Lower leg skin (tissue), 4 donors: ENCODE results near the gene CDCA4. TPM values are rescaled to one million over a fixed set of nuclear protein-coding genes. Genes with fewer than 3 reads are reported as not detected.

ENCODE experiments used
- DNase-seq, 2 donors: peaks; one replicate each; pipeline ENCODE4 v3.0.0-alpha.2; 2019; ENCODE audit warnings: low spot score in 2 of 2
- H3K4me3 ChIP-seq: fragments of 200-600 bp; sonication (generic); 2 replicates; pipeline ENCODE4 v1.5.1; 2017; ENCODE audit warnings: mild to moderate bottlenecking, low read depth; ENCODE audit not compliant: poor library complexity, severe bottlenecking
- CTCF ChIP-seq, 3 donors: fragments of 450-650 bp; IDR thresholded peaks; one replicate each; pipeline ENCODE4 v1.5.1; 2016; ENCODE audit warnings: antibody characterized with exemption in 3 of 3, mild to moderate bottlenecking in 3 of 3, moderate library complexity in 2 of 3
- POLR2A ChIP-seq, 2 donors: fragments of 450-650 bp; IDR thresholded peaks; one replicate each; pipeline ENCODE4 v1.6.1; 2016 to 2017; ENCODE audit warnings: antibody characterized with exemption in 2 of 2, mild to moderate bottlenecking in 1 of 2, moderate library complexity in 1 of 2
- WGBS, 2 donors: methylation state at CpG; one replicate each; pipeline ENCODE4 v1.1.5; 2018; 5-methylcytosine and 5-hydroxymethylcytosine counted together
- intact Hi-C: fragments of 100-400 bp; cut with DNase I; formaldehyde crosslinking; loops from one replicate; pipeline ENCODE4 v1.15.0; 2023; ENCODE audit warnings: low total_unique reads
- total RNA-seq, 4 donors: library from RNA; depleted of rRNA; stranded (reverse); fragments of >200 nt; gene quantifications; one replicate each; pipeline ENCODE4 v1.1.0, GENCODE V29; 2016

The CDCA4 gene
- total RNA-seq, 4 donors from 2014 or later, result 39.3 to 45.7 (median 41.5) TPM

GRCh38 chr14:105049753-105050550 is 29.1 kb upstream of the CDCA4 start:
- intact Hi-C loops, result loop anchor here (10.0 kb wide), 1 partner anchor 155 kb away; no protein-coding TSS in a partner anchor
- H3K4me3 ChIP-seq, result no peak overlapping the region
- TF ChIP-seq POLR2A (IDR thresholded peaks at IDR 0.05) (no peak), CTCF (IDR thresholded peaks at IDR 0.05) (no peak)
- DNase-seq, result no peak
- WGBS, 2 donors, result 77 to 88% methylated on average over 21 to 24 of the region's 25 CpGs

DNA sequence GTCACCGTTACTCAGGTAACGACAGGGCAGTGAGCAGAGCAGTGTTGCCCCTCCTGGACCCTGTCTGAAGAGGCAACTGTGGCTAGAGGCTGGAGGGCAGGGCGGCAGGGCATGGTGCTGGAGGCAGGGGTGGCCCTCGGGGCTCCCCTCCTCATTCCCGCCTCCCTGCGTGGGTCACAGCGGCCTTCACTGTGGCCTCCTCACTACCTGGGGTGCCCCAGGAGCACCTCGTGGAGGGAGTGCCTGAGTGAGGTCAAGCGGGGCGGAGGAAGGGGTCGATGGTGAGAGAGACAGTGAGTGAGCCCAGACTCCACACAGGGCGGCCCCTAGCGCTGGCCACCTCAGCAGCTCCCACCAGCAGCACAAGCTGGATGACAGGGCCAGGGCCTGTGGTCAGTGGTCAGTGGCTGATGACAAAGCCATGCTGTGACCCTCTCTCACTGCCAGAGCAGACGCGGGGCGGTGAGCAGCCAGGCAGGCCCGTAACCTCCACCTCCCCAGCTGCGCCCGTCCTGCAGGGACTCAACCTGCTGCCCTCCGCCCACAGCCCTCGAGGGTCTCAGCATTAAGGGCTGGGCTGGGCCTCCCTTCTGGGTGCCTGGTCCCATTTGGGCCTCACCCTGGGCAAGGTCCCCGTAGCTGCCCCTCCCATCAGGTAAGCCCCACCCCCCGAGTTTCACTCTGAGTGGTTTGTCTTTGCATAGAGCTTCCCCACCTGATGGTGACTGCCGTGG is 26.6 kb upstream of the CDCA4 start:
- no peak overlapping the region for H3K4me3 ChIP-seq
- intact Hi-C loops, result loop anchor here (10.0 kb wide), 1 partner anchor 153 kb away; no protein-coding TSS in a partner anchor
- no peak for DNase-seq
- WGBS, 2 donors, result 81 to 82% methylated on average over 8 to 23 of the region's 24 CpGs
- TF ChIP-seq POLR2A (IDR thresholded peaks at IDR 0.05), result no peak
- TF ChIP-seq CTCF (IDR thresholded peaks at IDR 0.05), result no peak

DNA sequence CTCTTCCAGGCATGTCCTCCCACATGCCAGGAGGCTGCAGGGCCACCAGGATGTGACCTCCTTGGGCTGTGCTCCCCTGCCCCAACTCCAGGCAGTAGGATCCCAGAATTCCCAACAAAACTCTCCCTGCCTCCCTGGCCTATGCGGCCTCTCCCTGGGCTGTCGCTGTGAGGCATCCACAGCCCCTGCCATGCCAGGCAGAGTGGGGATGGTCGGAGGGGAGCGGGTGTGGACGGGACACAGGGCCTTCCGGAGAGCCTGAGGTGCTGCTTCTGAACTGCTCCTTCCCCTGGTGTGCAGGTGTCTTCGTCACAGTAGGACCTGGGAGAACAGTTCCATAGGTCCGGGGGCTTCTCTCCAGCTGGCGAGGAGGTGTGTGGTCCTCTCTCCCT is 26.0 kb upstream of the CDCA4 start:
- DNase-seq, result no peak
- WGBS, 2 donors, result 93 to 97% methylated on average over 5 to 9 of the region's 9 CpGs
- intact Hi-C loops, result loop anchor here (10.0 kb wide), 1 partner anchor 152 kb away; no protein-coding TSS in a partner anchor
- no peak overlapping the region for H3K4me3 ChIP-seq
- TF ChIP-seq POLR2A (IDR thresholded peaks at IDR 0.05) (no peak), CTCF (IDR thresholded peaks at IDR 0.05) (no peak)

DNA sequence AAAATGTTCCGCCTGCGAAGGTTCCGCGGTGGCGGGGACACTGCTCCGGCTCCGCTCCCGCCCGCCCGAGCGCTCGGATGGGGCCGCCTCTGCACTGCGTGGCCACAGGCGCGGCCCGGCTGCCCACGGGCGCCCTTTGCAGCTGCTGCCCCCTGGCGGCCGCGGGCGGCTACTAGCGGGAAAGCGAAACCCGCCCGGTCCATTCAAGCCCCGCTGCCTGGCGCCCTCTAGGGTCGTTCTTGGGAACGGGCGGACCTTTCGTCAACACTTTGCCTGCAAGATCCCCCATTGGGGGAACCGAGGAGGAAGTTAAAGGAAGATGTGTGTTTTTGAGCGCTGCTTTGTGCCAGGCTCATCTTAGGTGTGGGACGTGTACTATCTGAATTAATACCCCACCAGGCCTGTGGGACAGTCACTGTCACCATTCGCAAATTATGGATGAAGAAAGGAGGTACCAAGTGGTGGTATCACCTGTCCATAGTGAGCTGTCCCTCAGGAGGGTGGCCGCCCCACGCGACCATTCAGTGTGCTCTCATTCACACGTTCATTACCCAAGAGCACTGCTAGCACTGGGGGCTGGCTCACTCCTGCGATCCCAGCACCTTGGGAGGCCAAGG is 24.9 kb upstream of the CDCA4 start:
- no peak overlapping the region for H3K4me3 ChIP-seq
- peak; percentile 87 to 98 for DNase-seq
- intact Hi-C loops, result loop anchor here (2.0 to 10.0 kb wide), 2 partner anchors 69 to 151 kb away; no protein-coding TSS in a partner anchor
- TF ChIP-seq CTCF (IDR thresholded peaks at IDR 0.05), result peak in 2 of 3 donors; percentile 95 to 97
- no peak for TF ChIP-seq POLR2A (IDR thresholded peaks at IDR 0.05)
- WGBS, 2 donors, result 7 to 9% methylated on average over 26 to 42 of the region's 42 CpGs

DNA sequence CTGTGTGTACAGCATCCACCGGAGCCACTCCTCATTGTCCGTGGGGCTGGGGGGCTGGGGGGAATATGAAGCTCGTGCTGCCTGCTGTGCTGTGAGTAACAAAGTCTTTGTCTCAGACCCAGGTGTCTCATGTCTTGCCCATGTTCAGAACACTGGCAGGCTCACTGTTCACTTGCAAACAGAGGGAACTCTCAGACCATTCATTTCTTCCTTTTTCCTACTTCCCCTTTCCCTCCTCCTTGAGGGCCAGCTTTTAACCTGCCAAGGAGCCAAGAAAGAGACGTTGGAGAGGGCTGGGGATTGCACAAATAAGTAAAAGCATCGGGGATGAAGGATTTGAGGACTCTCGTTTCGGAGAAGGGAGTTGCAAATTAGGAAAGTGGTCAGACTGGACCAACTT is 22.8 kb upstream of the CDCA4 start:
- TF ChIP-seq POLR2A (IDR thresholded peaks at IDR 0.05) (no peak), CTCF (IDR thresholded peaks at IDR 0.05) (no peak)
- 60 to 70% methylated on average over 7 of the region's 7 CpGs for WGBS, 2 donors
- DNase-seq, result no peak
- H3K4me3 ChIP-seq, result no peak overlapping the region
- intact Hi-C loops, result loop anchor here (2.0 to 10.0 kb wide), 2 partner anchors 67 to 149 kb away; no protein-coding TSS in a partner anchor
